HEK293 (cell line): ENCODE data around the gene AIG1.

Source experiments
- CTCF ChIA-PET: fragments of 350-600 bp; formaldehyde crosslinking; extraction: SDS; loops from one replicate; lab custom pipeline; 2021; ENCODE audit warnings: antibody characterized with exemption; lab: Yijun Ruan, JAX
- POLR2A ChIA-PET: fragments of 300-600 bp; formaldehyde crosslinking; extraction: SDS; loops from one replicate; lab custom pipeline; 2020; ENCODE audit warnings: antibody characterized with exemption, inconsistent platforms; lab: Yijun Ruan, JAX
- H3K27ac ChIP-seq: fragments of 200-500 bp; sonication (Bioruptor generic); 2 replicates; pipeline ENCODE4 v1.5.1; 2014; ENCODE audit warnings: low read depth, low read length, control low read depth, inconsistent platforms; ENCODE audit errors: extremely low read depth
- H3K36me3 ChIP-seq, 2 experiments: fragments of 200-500 bp in 1 of 2; sonication (Bioruptor generic) in 1 of 2; 1 replicate in 1 of 2; 2 replicates in 1 of 2; pipeline ENCODE4 v1.5.1; 2014 to 2017; ENCODE audit warnings: inconsistent platforms in 2 of 2, low read length in 2 of 2; ENCODE audit not compliant: control insufficient read depth in 2 of 2, insufficient read depth in 1 of 2
- H3K4me1 ChIP-seq: fragments of 200-500 bp; sonication (Bioruptor generic); 2 replicates; pipeline ENCODE4 v1.5.1; 2014; ENCODE audit warnings: mild to moderate bottlenecking, low read length, inconsistent platforms; ENCODE audit not compliant: control insufficient read depth, insufficient read depth
- H3K4me3 ChIP-seq: 2 replicates; pipeline ENCODE4 v1.5.1; 2011; ENCODE audit warnings: low read depth, mild to moderate bottlenecking, control low read depth, low read length, moderate library complexity
- H3K9me3 ChIP-seq: fragments of 200-500 bp; sonication (Bioruptor generic); 2 replicates; pipeline ENCODE4 v1.5.1; 2014; ENCODE audit warnings: low read depth, low read length, inconsistent platforms; ENCODE audit not compliant: control insufficient read depth, insufficient read depth
- BCL11A ChIP-seq: fragments of 450-650 bp; formaldehyde crosslinking; IDR thresholded peaks from 2 replicates; pipeline ENCODE4 v1.5.1; 2016; ENCODE audit warnings: low read depth, missing biosample characterization, missing genetic modification characterization
- CTCF ChIP-seq: fragments of 450-650 bp; formaldehyde crosslinking; IDR thresholded peaks from 2 replicates; pipeline ENCODE4 v1.5.1; 2016; ENCODE audit warnings: missing biosample characterization, missing genetic modification characterization
- GLI2 ChIP-seq: fragments of 450-650 bp; formaldehyde crosslinking; IDR thresholded peaks from 2 replicates; pipeline ENCODE4; 2017; ENCODE audit warnings: missing biosample characterization, missing genetic modification characterization, low read depth, borderline replicate concordance
- GLI4 ChIP-seq: fragments of 450-650 bp; formaldehyde crosslinking; IDR thresholded peaks from 2 replicates; pipeline ENCODE4 v1.5.1; 2016; ENCODE audit warnings: missing biosample characterization, missing genetic modification characterization
- GLIS1 ChIP-seq: fragments of 450-650 bp; formaldehyde crosslinking; IDR thresholded peaks from 2 replicates; pipeline ENCODE4 v1.5.1; 2016; ENCODE audit warnings: missing biosample characterization, missing genetic modification characterization
- INSM2 ChIP-seq: fragments of 450-650 bp; formaldehyde crosslinking; IDR thresholded peaks from 2 replicates; pipeline ENCODE4 v1.5.1; 2016; ENCODE audit warnings: missing biosample characterization, missing genetic modification characterization
- KLF9 ChIP-seq: fragments of 450-650 bp; formaldehyde crosslinking; IDR thresholded peaks from 2 replicates; pipeline ENCODE4 v1.5.1; 2016; ENCODE audit warnings: missing biosample characterization, missing genetic modification characterization, low read depth
- PRDM10 ChIP-seq: fragments of 450-650 bp; formaldehyde crosslinking; IDR thresholded peaks from 2 replicates; pipeline ENCODE4 v1.5.1; 2016; ENCODE audit warnings: missing biosample characterization, missing genetic modification characterization
- SCRT2 ChIP-seq: fragments of 450-650 bp; formaldehyde crosslinking; IDR thresholded peaks from 2 replicates; pipeline ENCODE4 v1.5.1; 2016; ENCODE audit warnings: missing biosample characterization, missing genetic modification characterization
- SETDB1 ChIP-seq: IDR thresholded peaks from one replicate; pipeline ENCODE4 v1.6.1; 2017; ENCODE audit warnings: mild to moderate bottlenecking, low read length, moderate library complexity, mixed read lengths; ENCODE audit not compliant: insufficient read length
- YY1 ChIP-seq: fragments of 450-650 bp; formaldehyde crosslinking; IDR thresholded peaks from 2 replicates; pipeline ENCODE4 v1.5.1; 2018; ENCODE audit warnings: missing biosample characterization, missing genetic modification characterization
- ZBTB1 ChIP-seq: fragments of 450-650 bp; formaldehyde crosslinking; IDR thresholded peaks from 2 replicates; pipeline ENCODE4 v1.5.1; 2016; ENCODE audit warnings: missing biosample characterization, missing genetic modification characterization
- ZBTB20 ChIP-seq: fragments of 450-650 bp; formaldehyde crosslinking; IDR thresholded peaks from 2 replicates; pipeline ENCODE4 v1.5.1; 2016; ENCODE audit warnings: missing biosample characterization, missing genetic modification characterization
- ZFP41 ChIP-seq: fragments of 450-650 bp; formaldehyde crosslinking; IDR thresholded peaks from 2 replicates; pipeline ENCODE4 v1.5.1; 2016; ENCODE audit warnings: missing biosample characterization, missing genetic modification characterization, borderline replicate concordance
- ZIC2 ChIP-seq: fragments of 450-650 bp; formaldehyde crosslinking; IDR thresholded peaks from 2 replicates; pipeline ENCODE4 v1.5.1; 2016; ENCODE audit warnings: missing biosample characterization, missing genetic modification characterization
- ZNF16 ChIP-seq: fragments of 450-650 bp; formaldehyde crosslinking; IDR thresholded peaks from 2 replicates; pipeline ENCODE4 v1.5.1; 2016; ENCODE audit warnings: low read depth, missing biosample characterization, missing genetic modification characterization
- ZNF221 ChIP-seq: fragments of 450-650 bp; formaldehyde crosslinking; IDR thresholded peaks from 2 replicates; pipeline ENCODE4 v1.5.1; 2017; ENCODE audit warnings: missing biosample characterization, missing genetic modification characterization, borderline replicate concordance
- ZNF23 ChIP-seq: fragments of 450-650 bp; formaldehyde crosslinking; IDR thresholded peaks from 2 replicates; pipeline ENCODE4 v1.5.1; 2016; ENCODE audit warnings: missing biosample characterization, missing genetic modification characterization, borderline replicate concordance
- ZNF266 ChIP-seq: fragments of 450-650 bp; formaldehyde crosslinking; IDR thresholded peaks from 2 replicates; pipeline ENCODE4 v1.5.1; 2016; ENCODE audit warnings: missing biosample characterization, missing genetic modification characterization, low read depth
- ZNF416 ChIP-seq: fragments of 450-650 bp; formaldehyde crosslinking; IDR thresholded peaks from 2 replicates; pipeline ENCODE4 v1.5.1; 2016; ENCODE audit warnings: missing biosample characterization, missing genetic modification characterization
- ZNF658 ChIP-seq: fragments of 450-650 bp; formaldehyde crosslinking; IDR thresholded peaks from 2 replicates; pipeline ENCODE4; 2016; ENCODE audit warnings: missing biosample characterization, missing genetic modification characterization

The AIG1 gene

DNA sequence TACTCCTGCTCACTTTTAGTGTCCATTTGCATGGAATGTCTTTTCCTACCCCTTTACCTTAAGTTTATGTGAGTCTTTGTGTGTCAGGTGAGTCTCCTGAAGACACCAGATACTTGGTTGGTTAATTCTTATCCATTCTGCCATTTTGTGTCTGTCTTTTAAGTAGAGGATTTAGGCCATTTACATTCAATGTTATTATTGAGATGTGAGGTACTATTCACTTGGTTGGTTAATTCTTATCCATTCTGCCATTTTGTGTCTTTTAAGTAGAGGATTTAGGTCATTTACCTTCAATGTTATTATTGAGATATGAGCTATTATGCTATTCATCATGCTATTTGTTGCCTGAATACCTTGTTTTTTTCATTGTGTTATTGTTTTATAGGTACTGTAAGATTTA, 113.8 kb downstream of the AIG1 start:
- POLR2A ChIA-PET: no interaction called here
- H3K9me3 ChIP-seq: no peaks in the 10 kb centered on the region
- no peaks in the 10 kb centered on the region for H3K4me1 ChIP-seq
- no peak overlapping the region for H3K27ac ChIP-seq
- TF ChIP-seq KLF9 (tag by site-specific recombination) (no peak), ZNF416 (no peak), ZNF266 (no peak), BCL11A (tag by site-specific recombination) (no peak), GLIS1 (tag by site-specific recombination) (no peak), ZBTB20 (tag by site-specific recombination) (no peak), ZNF658 (tag by site-specific recombination) (no peak)
- TF ChIP-seq, all 188 proteins: peak for 0
- Histone ChIP-seq H3K36me3 (peaks cover 0 to 3% of the 10 kb centered on the region in 2 experiments; a peak in 1 of 3 replicates), H3K4me3 (no peak overlapping the region)
- CTCF ChIA-PET: interaction anchor here (0.6 to 0.8 kb wide), 2 partner anchors 148 to 399 kb away, joined by 3 read pairs; no protein-coding TSS in a partner anchor

- no peak overlapping the region for H3K4me3 ChIP-seq
- peaks cover 0 to 3% of the 10 kb centered on the region in 2 experiments; a peak in 1 of 3 replicates for H3K36me3 ChIP-seq
- ChIA-PET POLR2A (no interaction called here), CTCF (interaction anchor here (0.8 to 1.1 kb wide), 4 partner anchors 9 to 148 kb away, joined by 3 to 4 read pairs (median 4); no protein-coding TSS in a partner anchor)
- H3K4me1 ChIP-seq: no peaks in the 10 kb centered on the region
- TF ChIP-seq ZBTB1 (tag by site-specific recombination) (no peak), YY1 (tag by site-specific recombination) (no peak), SETDB1 (peak; percentile 58)
- no peaks in the 10 kb centered on the region for H3K9me3 ChIP-seq
- no peak overlapping the region for H3K27ac ChIP-seq
Observed at GRCh38 chr6:143174951-143175350, 114.3 kb downstream of the AIG1 start.

DNA sequence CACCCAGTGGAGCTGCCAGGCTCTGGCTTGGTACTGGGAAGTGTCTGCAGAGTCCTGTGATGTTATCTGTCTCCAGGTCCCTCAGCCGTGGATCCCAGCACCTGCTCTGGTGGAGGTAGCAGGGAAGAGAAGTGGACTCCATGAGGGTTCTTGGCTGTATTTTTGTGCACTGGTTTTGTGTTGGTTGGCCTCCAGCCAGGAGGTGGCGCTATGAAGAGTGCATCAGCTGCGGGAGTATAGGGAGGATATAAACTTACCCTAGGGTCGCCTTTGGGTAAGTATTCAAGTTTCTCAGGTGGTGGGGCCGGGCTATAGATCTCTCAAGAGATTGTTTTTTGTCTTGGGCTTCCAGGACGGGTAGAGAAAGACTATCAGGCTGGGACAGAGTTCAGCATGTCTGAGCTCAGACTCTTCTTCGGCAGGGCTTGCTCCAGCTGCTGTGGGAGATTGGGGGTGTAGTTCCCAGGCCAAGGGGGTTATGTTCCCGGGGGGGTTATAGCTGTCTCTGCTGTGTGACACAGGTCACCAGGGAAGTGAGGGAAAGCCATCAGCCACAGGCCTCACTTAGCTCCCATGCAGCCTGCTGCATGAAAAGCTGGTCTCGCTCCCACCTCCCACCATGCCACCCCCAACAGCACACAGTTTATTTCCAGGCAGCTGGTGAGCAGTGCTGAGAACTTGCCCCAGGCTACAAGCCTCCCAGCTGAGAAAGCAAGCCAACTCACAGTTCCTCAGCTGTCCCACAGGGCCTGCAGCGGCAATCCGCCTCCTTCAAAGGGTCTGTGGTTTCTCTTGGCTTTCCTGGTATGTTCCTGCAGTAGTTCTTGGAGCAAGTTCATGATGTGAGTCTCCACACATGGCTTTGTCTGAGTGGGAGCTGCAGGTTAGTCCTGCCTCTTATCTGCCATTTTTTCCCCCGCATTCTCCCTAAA, 115.7 kb downstream of the AIG1 start:
- no peak for TF ChIP-seq GLI2 (tag by site-specific recombination)
- peak; percentile 96 for TF ChIP-seq ZIC2 (tag by site-specific recombination)
- TF ChIP-seq SCRT2 (tag by site-specific recombination): no peak
- peak; percentile 48; the same call in 1 of the 2 replicates for TF ChIP-seq GLIS1 (tag by site-specific recombination)
- TF ChIP-seq ZNF16 (tag by site-specific recombination): no peak
- no peak for TF ChIP-seq ZFP41
- TF ChIP-seq ZNF221 (tag by site-specific recombination): no peak
- TF ChIP-seq GLI4 (tag by site-specific recombination): no peak
- 0 out of 2 replicates have a peak, but pooled peaks have one; percentile 22 for TF ChIP-seq CTCF (tag by site-specific recombination)
- no peak for TF ChIP-seq ZNF23 (tag by site-specific recombination)
- no peak for TF ChIP-seq INSM2 (tag by site-specific recombination)
- TF ChIP-seq PRDM10 (tag by site-specific recombination): no peak
- H3K9me3 ChIP-seq: no peaks in the 10 kb centered on the region
- H3K4me3 ChIP-seq: no peak overlapping the region
- peaks cover 0 to 3% of the 10 kb centered on the region in 2 experiments; a peak in 1 of 3 replicates for H3K36me3 ChIP-seq
- ChIA-PET CTCF (interaction anchor here (0.6 to 1.1 kb wide), 6 partner anchors 10 to 271 kb away, joined by 3 to 5 read pairs (median 4); no protein-coding TSS in a partner anchor), POLR2A (no interaction called here)
- no peaks in the 10 kb centered on the region for H3K4me1 ChIP-seq
- no peak overlapping the region for H3K27ac ChIP-seq
